ENCODE measurements around the gene PCNX3.

GRCh38 chr11:65662247-65662798, 46.7 kb downstream of the PCNX3 start:
- no peak for TF ChIP-seq CTCF (conservative IDR thresholded peaks at IDR 0.05; ENCODE audit: low read length)
- no peak for TF ChIP-seq EZH2phosphoT487 (IDR thresholded peaks at IDR 0.05; ENCODE audit: borderline replicate concordance)
